NOMO-1 (cell line): ENCODE measurements around the gene KHK.

ENCODE experiments used
- DNase-seq, 2 experiments: peaks; one replicate each; lab custom pipeline; 2025; ENCODE audit not compliant: unreplicated experiment in 2 of 2; lab: John Stamatoyannopoulos, UW

Gene KHK

GRCh38 chr2:27086724-27087593 is at the start of gene KHK:
TSS of gene KHK (plus strand) at chr2:27086772. CDS start at chr2:27087260, 488 bp downstream.
- DNase-seq: no peak

- DNase-seq: no peak
Measured at GRCh38 chr2:27038012-27038411, 48.6 kb upstream of the KHK start.

GRCh38 chr2:27038631-27039339 is 47.8 kb upstream of the KHK start:
- DNase-seq: no peak

- no peak for DNase-seq
Measured at GRCh38 chr2:27039426-27039825, 47.1 kb upstream of the KHK start.

- DNase-seq: no peak
Measured at GRCh38 chr2:27039871-27040270, 46.7 kb upstream of the KHK start.

- no peak for DNase-seq
Measured at GRCh38 chr2:27040282-27040681, 46.3 kb upstream of the KHK start.

GRCh38 chr2:27041752-27042151 is 44.8 kb upstream of the KHK start:
- no peak for DNase-seq

GRCh38 chr2:27042159-27042661 is 44.4 kb upstream of the KHK start:
- DNase-seq: no peak

- no peak for DNase-seq
Measured at GRCh38 chr2:27042985-27043634, 43.5 kb upstream of the KHK start.

GRCh38 chr2:27049422-27050280 is 36.9 kb upstream of the KHK start:
- DNase-seq: peak in 1 of 2 experiments; percentile 35

- peak; percentile 86 to 91 for DNase-seq
Measured at GRCh38 chr2:27050281-27050995, 36.1 kb upstream of the KHK start.

GRCh38 chr2:27050996-27051901 is 35.3 kb upstream of the KHK start, which contains the start of gene AGBL5:
TSS of gene AGBL5 (plus strand) at chr2:27051668. CDS start at chr2:27052959, 1,291 bp downstream.
- peak; percentile 85 to 91 for DNase-seq

GRCh38 chr2:27051902-27052645 is 34.5 kb upstream of the KHK start:
- DNase-seq: no peak

- DNase-seq: no peak
Measured at GRCh38 chr2:27053321-27053720, 33.3 kb upstream of the KHK start.

- no peak for DNase-seq
Measured at GRCh38 chr2:27053776-27054175, 32.8 kb upstream of the KHK start.

GRCh38 chr2:27054721-27055120 is 31.9 kb upstream of the KHK start:
- DNase-seq: no peak

- no peak for DNase-seq
Measured at GRCh38 chr2:27057184-27057583, 29.4 kb upstream of the KHK start.

- DNase-seq: no peak
Measured at GRCh38 chr2:27058210-27058609, 28.4 kb upstream of the KHK start.
